Dedifferentiated amniotic fluid mesenchymal stem cell (primary cell): ENCODE results near the gene ZNF273.
"Not testable (repeated sequence)": the region's sequence is repeated elsewhere in the genome, so short reads cannot be mapped to it uniquely, and the experiment has no call there.

Experiments used
- DNase-seq: peaks from one replicate; pipeline ENCODE4 v3.0.0-alpha.2; 2016; ENCODE audit errors: extremely low spot score

Gene ZNF273

GRCh38 chr7:64902806-64903721 is at the start of gene ZNF273:
TSS of gene ZNF273 (plus strand) at chr7:64903273. CDS start at chr7:64903318, 45 bp downstream.
- peak; percentile 88 for DNase-seq

- no peak for DNase-seq
Observed at GRCh38 chr7:64853679-64854078, 49.4 kb upstream of the ZNF273 start.

GRCh38 chr7:64854969-64855368 is 48.1 kb upstream of the ZNF273 start:
- no peak for DNase-seq

DNA sequence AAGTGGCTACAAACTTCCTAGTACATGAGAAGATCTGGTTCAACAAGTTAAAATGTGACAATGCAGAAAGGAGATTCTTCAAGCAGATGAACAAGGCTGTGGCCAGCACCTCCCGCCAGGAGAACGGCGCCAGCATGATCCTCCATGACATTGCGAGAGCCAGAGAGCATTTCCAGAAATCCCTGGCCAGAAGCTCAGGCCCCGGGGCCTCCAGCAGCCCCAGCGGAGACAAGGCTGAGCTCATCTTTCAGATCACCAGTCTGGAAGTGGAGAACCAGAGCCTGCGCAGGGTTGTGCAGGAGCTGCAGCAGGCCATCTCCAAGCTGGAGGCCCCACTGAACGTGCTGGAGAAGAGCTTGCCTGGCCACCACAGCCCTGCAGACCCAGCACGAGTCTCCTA is 40.1 kb upstream of the ZNF273 start:
- no peak for DNase-seq

GRCh38 chr7:64863530-64863929 is 39.5 kb upstream of the ZNF273 start:
- not testable (repeated sequence) for DNase-seq

- no peak for DNase-seq
Observed at GRCh38 chr7:64863969-64864368, 39.1 kb upstream of the ZNF273 start.

GRCh38 chr7:64867863-64868440 is 35.1 kb upstream of the ZNF273 start:
- no peak for DNase-seq

DNA sequence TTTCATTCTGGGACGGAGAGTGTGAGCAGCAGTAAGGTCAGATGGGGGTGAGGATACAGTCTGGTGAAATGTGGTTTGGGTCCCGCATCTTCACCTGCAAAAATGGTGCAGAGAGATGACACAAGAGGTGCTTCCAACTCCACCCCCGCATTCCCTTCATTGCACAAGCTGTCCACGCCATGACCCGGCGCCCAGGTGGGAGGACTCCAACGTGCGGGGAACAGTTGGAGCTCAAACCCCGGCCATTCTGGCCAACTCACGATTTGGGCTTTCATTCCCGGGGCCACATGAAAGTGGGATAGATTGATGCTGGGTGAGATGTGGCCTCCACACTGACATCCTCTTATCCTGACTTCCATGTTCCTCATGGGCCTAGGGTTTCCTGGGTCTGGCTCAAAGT is 34.6 kb upstream of the ZNF273 start:
- DNase-seq = no peak

GRCh38 chr7:64869121-64869725 is 33.9 kb upstream of the ZNF273 start:
- no peak for DNase-seq

DNA sequence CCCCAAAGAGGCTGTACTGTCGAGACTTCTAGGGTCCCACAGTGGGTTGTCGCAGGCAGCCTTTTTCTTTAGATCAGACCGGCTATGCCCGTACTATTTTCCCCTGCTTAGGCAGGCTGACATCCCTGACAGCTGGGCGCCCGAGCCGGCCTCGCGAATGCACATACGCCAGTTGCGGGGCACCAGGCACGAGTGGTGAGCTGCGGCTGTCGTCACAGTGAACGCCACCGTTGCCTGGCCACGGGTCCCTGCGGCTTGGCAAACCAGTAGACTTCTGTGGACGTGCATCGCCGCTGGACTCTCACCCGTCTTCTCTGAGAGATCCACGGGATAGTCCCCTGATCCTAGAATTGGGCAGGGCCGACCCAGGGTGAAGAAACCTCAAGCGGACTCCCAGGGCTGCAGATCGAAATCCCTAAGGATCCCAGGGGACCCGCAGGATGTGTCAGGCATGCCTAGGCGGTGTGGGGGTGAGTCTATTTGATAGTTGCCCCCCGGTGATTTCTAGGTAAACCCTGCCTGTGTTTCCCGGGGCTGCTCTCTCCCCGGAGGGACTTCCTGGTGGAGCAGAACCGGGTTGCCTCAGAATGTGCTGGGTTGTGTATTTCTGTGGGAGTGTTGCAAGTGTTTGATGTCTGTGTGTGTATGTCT is 33.0 kb upstream of the ZNF273 start:
- DNase-seq = no peak

DNA sequence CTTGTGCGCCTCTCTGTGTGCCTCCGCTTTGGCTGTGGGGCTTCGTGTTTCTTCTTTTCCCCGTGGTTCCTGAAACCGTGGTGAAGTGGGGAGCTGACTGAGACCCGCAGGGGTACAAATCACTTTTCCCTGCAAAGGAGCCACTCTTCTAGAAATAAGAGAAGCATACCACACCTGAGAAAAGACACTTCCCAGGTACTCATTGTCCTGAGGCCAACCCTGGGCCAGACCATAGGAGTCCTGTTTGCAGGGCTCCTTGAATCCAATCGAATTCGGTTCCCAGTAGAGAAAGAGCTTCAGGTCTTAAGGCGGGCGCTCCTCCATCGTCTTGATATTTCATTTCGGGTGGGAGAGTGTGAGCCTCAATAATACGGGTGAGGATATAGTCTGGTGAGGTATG is 32.4 kb upstream of the ZNF273 start:
- no peak for DNase-seq

DNA sequence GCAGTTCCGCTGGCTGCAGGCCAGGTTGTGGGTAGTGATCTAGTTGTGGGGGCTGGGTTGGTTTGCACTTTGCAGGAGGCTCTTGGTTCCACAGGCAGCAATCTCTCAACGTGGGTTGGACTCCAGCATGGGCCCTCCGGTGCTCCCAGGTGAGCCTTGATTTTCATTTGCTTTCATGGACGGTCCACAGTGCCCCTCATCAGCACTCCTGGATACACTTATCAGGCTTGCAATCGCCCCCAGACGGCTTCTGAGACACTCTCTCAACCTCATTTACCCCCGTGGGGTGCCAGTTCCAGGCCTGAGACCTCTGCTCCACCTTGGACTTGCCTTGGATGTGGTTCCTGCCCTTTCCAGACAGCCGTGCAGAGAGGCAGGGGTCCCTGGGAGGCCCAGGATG is 31.3 kb upstream of the ZNF273 start:
- no peak for DNase-seq

DNA sequence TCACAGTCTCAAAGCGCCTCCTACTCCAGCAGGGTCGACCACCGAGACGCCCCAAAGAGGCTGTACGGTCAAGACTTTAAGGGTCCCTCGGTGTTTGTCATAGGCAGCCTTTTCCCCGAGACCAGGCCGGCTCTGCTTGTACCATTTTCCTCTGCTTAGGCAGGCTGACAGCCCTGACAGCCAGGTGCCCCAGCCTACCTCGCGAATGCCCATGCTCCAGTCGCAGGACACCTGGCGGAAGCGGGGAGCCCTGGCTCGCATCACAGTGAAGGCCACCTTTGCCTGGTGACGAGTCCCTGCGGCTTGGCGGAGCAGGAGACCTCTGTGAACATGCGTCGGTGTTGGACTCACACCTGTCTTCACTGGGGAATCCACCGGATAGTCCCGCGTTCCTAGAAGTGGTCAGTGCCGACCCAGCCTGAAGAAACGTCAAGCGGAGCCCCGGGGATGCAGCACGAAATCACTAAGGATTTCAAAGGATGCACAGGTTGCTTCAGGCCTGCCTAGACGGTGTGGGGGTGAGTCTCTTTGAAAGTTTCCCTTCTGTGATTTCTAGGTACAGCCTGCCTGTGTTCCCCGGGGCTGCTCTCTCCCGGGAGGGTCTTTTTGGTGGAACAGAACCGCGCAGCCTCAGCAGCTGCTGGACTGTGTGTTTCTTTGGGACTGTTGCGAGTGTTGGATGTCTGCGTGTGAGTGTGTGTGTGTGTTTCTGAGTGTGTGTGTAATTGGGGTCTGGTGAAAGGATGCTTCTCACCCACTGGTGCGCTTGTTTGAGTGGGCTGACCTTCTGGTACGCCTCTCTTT is 30.5 kb upstream of the ZNF273 start:
- no peak for DNase-seq

- no peak for DNase-seq
Observed at GRCh38 chr7:64873155-64873500, 29.9 kb upstream of the ZNF273 start.

DNA sequence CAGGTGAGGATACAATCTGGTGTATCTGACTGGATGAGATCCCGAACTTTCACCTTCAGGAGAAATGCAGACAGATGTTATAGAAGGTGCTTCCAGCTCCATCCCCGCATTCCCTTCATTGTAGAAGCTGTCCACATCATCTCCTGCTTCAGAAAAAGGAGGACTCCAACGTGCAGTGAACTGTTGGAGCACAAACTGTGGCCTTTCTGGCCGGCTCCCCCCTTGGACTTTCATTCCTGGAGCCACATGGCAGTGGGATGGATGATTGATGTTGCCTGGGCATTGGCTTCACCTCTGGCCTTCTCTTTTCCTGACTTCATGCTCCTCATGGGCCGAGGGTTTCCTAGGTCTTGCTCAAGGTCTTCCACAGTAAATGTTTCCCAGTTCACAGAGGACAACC is 29.6 kb upstream of the ZNF273 start:
- no peak for DNase-seq

GRCh38 chr7:64874114-64874513 is 29.0 kb upstream of the ZNF273 start:
- DNase-seq = no peak

DNA sequence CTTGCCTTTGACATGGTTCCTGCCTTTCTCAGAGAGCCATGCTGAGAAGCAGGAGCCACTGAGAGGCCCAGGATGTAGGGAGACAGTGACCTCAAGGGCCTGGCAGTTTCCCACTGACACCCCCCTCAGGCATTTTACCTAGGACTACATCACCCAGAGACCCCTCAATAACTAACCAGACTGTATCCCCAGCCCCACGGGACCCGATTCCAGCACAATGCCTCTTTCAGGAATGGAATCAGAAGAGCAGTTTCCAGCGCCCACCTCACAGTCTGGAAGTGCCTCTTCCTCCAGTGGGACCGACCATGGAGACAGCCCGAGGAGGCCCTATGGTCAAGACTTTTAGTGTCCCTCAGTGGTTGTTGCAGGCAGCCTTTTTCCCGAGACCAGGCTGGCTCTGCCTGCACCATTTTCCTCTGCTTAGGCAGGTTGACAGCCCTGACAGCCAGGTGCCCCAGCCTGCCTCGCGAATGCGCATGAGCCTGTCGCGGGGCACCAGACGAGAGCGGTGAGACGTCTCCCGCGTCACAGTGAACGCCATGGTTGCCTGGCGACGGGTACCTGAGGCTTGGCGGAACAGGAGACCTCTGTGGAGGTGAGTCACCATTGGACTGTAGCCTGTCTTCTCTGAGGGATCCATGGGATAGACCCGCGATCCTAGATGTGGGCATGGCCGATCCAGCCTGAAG is 28.4 kb upstream of the ZNF273 start:
- no peak for DNase-seq

GRCh38 chr7:64875258-64875657 is 27.8 kb upstream of the ZNF273 start:
- no peak for DNase-seq

- no peak for DNase-seq
Observed at GRCh38 chr7:64875658-64876406, 27.2 kb upstream of the ZNF273 start.
